Esophagus muscularis mucosa (tissue), 4 donors: Measurements from ENCODE around the gene FTCD.

Experiments
- CTCF ChIP-seq, 3 experiments: fragments of 200-600 bp in 2 of 3; fragments of 450-650 bp in 1 of 3; sonication (generic) in 2 of 3; IDR thresholded peaks; one replicate each; pipeline ENCODE4 v1.5.1; 2017 to 2019; ENCODE audit warnings: antibody characterized with exemption in 3 of 3, mild to moderate bottlenecking in 2 of 3, moderate library complexity in 1 of 3
- EP300 ChIP-seq: sonication (generic); formaldehyde crosslinking; IDR thresholded peaks from one replicate; pipeline ENCODE4 v1.6.1; 2017; ENCODE audit warnings: antibody characterized with exemption
- POLR2A ChIP-seq: fragments of 450-650 bp; IDR thresholded peaks from one replicate; pipeline ENCODE4 v1.6.1; 2017; ENCODE audit warnings: antibody characterized with exemption, moderate library complexity, mild to moderate bottlenecking, low read depth
- POLR2AphosphoS5 ChIP-seq, 2 donors: sonication (generic); formaldehyde crosslinking; IDR thresholded peaks; one replicate each; pipeline ENCODE4 v1.6.1; 2017; ENCODE audit warnings: antibody characterized with exemption in 2 of 2

- TF ChIP-seq CTCF (IDR thresholded peaks at IDR 0.05) (no peak), POLR2A (no peak), POLR2AphosphoS5 (IDR thresholded peaks at IDR 0.05) (no peak), EP300 (no peak)
Measured at GRCh38 chr21:46160907-46161632, 5.7 kb upstream of the FTCD start.
